Choroid plexus epithelial cell (primary cell): ENCODE results near the gene INAFM1.

Source experiments
- DNase-seq: peaks from one replicate; pipeline ENCODE4 v3.0.0-alpha.2; 2010; ENCODE audit warnings: low read depth
- H3K4me3 ChIP-seq: 2 replicates; pipeline ENCODE4 v1.5.1; 2011; ENCODE audit warnings: low read depth, mild to moderate bottlenecking, control low read depth, low read length, moderate library complexity
- TF ChIP-seq, protein P1 (sequence below): conservative IDR thresholded peaks from 2 replicates; pipeline ENCODE4 v1.5.1; 2011; ENCODE audit warnings: low read depth, mild to moderate bottlenecking, control low read depth, inconsistent platforms, low read length, moderate library complexity

Gene INAFM1

DNA sequence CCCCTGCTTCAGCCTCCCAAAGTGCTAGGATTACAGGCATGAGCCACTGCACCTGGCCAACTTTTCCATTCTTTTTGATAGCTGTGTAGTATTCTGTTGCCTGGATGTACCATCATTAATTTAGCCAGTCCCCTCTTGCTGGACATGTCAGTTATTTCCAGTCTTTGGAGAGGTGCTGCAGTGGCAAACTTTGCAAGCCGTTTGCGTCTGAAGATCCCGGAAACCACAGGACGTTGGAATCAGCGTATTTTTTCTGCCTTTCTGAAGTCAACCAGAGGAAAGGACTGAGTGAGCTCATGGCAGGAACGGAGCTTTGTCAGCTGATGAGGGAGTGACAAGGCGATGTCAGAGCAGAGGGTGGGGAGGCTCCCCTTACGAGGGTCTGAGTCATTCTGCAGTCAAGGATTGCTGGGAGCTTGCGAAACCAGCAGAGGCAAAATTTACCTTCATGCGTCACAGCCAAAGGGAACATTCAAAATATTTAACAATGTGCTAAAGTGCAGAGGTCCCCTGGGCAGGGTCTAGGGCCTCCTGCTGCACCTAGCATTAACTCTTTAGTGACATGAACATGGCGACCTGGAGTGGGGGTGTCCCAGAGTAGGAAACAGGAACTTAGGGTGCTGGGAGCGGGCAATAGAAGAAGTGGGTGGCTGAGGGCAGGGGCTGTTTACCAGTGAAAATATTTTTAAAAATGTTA is 40.6 kb downstream of the INAFM1 start:
- DNase-seq = peak; percentile 99
- TF ChIP-seq, protein P1, sequence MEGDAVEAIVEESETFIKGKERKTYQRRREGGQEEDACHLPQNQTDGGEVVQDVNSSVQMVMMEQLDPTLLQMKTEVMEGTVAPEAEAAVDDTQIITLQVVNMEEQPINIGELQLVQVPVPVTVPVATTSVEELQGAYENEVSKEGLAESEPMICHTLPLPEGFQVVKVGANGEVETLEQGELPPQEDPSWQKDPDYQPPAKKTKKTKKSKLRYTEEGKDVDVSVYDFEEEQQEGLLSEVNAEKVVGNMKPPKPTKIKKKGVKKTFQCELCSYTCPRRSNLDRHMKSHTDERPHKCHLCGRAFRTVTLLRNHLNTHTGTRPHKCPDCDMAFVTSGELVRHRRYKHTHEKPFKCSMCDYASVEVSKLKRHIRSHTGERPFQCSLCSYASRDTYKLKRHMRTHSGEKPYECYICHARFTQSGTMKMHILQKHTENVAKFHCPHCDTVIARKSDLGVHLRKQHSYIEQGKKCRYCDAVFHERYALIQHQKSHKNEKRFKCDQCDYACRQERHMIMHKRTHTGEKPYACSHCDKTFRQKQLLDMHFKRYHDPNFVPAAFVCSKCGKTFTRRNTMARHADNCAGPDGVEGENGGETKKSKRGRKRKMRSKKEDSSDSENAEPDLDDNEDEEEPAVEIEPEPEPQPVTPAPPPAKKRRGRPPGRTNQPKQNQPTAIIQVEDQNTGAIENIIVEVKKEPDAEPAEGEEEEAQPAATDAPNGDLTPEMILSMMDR = no peak
- H3K4me3 ChIP-seq = no peak overlapping the region

- TF ChIP-seq, protein P1 = no peak
- DNase-seq = no peak
- no peak overlapping the region for H3K4me3 ChIP-seq
These were observed 41.8 kb downstream of the INAFM1 start for GRCh38 chr19:47316513-47316912.

DNA sequence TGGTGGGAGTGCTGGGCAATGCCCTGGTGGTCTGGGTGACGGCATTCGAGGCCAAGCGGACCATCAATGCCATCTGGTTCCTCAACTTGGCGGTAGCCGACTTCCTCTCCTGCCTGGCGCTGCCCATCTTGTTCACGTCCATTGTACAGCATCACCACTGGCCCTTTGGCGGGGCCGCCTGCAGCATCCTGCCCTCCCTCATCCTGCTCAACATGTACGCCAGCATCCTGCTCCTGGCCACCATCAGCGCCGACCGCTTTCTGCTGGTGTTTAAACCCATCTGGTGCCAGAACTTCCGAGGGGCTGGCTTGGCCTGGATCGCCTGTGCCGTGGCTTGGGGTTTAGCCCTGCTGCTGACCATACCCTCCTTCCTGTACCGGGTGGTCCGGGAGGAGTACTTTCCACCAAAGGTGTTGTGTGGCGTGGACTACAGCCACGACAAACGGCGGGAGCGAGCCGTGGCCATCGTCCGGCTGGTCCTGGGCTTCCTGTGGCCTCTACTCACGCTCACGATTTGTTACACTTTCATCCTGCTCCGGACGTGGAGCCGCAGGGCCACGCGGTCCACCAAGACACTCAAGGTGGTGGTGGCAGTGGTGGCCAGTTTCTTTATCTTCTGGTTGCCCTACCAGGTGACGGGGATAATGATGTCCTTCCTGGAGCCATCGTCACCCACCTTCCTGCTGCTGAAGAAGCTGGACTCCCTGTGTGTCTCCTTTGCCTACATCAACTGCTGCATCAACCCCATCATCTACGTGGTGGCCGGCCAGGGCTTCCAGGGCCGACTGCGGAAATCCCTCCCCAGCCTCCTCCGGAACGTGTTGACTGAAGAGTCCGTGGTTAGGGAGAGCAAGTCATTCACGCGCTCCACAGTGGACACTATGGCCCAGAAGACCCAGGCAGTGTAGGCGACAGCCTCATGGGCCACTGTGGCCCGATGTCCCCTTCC is 45.5 kb downstream of the INAFM1 start:
- TF ChIP-seq, protein P1 = no peak
- no peak overlapping the region for H3K4me3 ChIP-seq
- DNase-seq = no peak

GRCh38 chr19:47321630-47322029 is 46.9 kb downstream of the INAFM1 start:
- no peak for DNase-seq
- H3K4me3 ChIP-seq = no peak overlapping the region
- TF ChIP-seq, protein P1 = no peak

GRCh38 chr19:47322058-47322457 is 47.4 kb downstream of the INAFM1 start:
- DNase-seq = no peak
- TF ChIP-seq, protein P1 = no peak
- H3K4me3 ChIP-seq = no peak overlapping the region

DNA sequence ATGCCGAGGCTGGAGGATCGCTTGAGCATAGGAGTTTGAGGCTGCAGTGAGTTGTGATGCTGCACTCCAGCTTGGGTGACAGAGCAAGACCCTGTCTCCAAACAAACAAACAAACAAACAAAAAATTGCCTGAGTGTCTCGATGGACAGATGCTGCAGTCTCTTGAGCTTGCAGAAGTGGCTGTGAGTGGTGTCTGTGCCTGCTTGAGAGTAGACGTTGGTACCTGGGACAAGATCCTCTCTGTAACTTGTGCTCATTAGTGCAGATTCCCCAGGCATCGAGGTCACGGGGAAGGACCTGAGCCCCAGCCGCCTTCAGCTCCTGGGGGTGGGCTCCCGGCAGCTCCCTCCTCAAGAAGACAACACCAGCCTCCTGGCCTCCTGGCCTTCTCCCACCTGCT is 48.7 kb downstream of the INAFM1 start:
- H3K4me3 ChIP-seq = no peak overlapping the region
- TF ChIP-seq, protein P1 = no peak
- DNase-seq = no peak
